Measurements from ENCODE around the gene TCAF1. TPM values are rescaled to one million over a fixed set of nuclear protein-coding genes. Genes with fewer than 3 reads are reported as not detected.

Gene TCAF1
- polyA plus RNA-seq, 4 donors: 8.1 to 60.5 (median 12.9) TPM

DNA sequence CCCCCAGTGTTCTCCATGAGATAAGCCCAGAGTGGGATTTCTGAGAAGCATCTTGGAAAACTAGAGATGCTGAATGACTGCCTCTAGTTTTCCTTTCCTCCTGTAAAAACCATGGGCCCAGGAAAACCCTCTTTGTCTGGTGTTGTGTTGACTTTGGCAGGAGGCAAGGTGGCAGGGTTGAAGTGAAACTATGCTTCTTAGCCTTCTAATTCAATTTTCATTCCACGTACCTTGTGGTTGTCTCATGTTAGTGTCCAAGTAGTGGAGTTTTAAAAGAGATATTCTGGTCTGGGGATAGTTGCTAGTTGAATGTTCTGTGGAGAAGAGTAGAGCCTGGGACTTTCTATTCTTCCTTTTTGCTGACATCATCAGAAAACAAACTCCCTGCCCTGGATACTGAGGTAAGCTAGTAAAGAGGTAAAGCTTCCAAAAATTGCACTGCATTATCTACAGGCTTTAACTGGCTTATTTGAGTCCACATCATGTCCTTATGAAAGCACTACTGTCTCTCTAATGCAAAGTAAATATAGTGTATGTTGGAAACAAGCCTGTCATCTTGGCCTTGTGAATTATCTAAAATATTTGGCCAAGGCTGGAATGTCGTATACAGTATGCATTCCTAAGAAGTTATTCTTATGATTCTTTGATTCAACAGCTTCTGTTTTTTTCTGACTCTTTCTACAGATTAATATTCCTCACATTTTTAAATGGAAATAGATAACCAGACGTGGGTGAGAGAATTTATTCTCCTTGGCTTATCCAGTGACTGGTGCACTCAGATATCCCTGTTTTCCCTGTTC, 32.8 kb upstream of the TCAF1 start, which contains the start of gene OR2F2:
Gene OR2F2, plus strand, starts transcription at position 708 of the 800 bp plus-strand sequence. Its CDS starts 0 bp downstream, at position 708.
- DNase-seq (no peak), FAIRE-seq (no peak)
- Histone ChIP-seq H3K27me3 (ENCODE audit: control insufficient read depth in 3 of 3, insufficient read depth in 3 of 3, low read length in 3 of 3) (no peaks in the 10 kb centered on the region), H3K4me3 (ENCODE audit: low read depth in 1 of 3, low read length in 3 of 3) (no peak within 1 kb of the TSS), H3K9me3 (ENCODE audit: control insufficient read depth in 2 of 2, insufficient read depth in 1 of 2, low read depth in 1 of 2, low read length in 1 of 2) (peaks cover 0 to 10% of the 10 kb centered on the region in 2 donors), H3K27ac (ENCODE audit: low read depth in 1 of 3, low read length in 2 of 3) (no peak within 1 kb of the TSS), H3K4me1 (ENCODE audit: control insufficient read depth in 3 of 3, insufficient read depth in 2 of 3, low read depth in 1 of 3, low read length in 2 of 3) (no peaks in the 10 kb centered on the region), H3K36me3 (ENCODE audit: control insufficient read depth in 3 of 3, insufficient read depth in 2 of 3, low read depth in 1 of 3, low read length in 3 of 3) (no peaks in the 10 kb centered on the region)
- WGBS, 3 donors: 72 to 81% (median 73%) methylated on average over 3 of the region's 3 CpGs

GRCh38 chr7:143931739-143932138, 29.8 kb upstream of the TCAF1 start:
- Histone ChIP-seq H3K4me3 (ENCODE audit: low read depth in 1 of 3, low read length in 3 of 3) (no peak overlapping the region), H3K27me3 (ENCODE audit: control insufficient read depth in 3 of 3, insufficient read depth in 3 of 3, low read length in 3 of 3) (no peaks in the 10 kb centered on the region), H3K36me3 (ENCODE audit: control insufficient read depth in 3 of 3, insufficient read depth in 2 of 3, low read depth in 1 of 3, low read length in 3 of 3) (no peaks in the 10 kb centered on the region), H3K9me3 (ENCODE audit: control insufficient read depth in 2 of 2, insufficient read depth in 1 of 2, low read depth in 1 of 2, low read length in 1 of 2) (peaks cover 0 to 10% of the 10 kb centered on the region in 2 donors), H3K4me1 (ENCODE audit: control insufficient read depth in 3 of 3, insufficient read depth in 2 of 3, low read depth in 1 of 3, low read length in 2 of 3) (no peaks in the 10 kb centered on the region), H3K27ac (ENCODE audit: low read depth in 1 of 3, low read length in 2 of 3) (no peak overlapping the region)
- FAIRE-seq: no peak
- no peak for DNase-seq

DNA sequence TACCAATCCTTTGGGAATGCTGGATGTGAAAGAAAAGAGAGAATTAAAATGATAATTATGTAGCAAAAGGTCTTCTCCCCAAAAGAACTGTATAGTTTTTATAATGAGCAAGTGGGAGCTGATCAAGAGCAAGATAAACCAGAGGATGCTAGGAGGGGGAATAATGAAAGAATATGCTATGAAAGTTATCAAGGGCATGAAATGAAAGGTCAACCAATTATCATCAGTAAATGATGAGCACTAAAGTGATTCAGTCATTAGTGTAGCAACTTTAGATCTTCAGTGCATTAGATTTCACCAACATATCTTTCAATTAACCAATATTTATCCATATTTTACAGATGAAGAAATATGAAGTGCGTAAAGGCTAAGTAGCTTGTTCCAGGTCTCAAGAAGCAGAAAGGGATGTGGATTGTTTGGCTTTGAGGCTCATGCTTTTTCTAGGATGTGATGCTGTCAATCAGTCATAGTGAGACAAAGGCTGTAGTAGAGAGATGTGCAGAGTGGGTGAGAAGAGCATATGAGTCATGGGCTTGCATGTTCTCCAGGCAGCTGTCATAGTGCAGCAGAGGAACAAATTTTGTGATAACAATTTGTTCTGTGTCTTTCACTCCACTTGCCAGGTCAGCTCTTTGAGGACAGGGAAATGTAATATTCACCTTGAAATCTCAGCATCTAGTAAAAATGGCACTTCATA, 27.4 kb upstream of the TCAF1 start:
- no peak overlapping the region for H3K27ac ChIP-seq (ENCODE audit: low read depth in 1 of 3, low read length in 2 of 3)
- DNase-seq (no peak), FAIRE-seq (no peak)
- no peaks in the 10 kb centered on the region for H3K36me3 ChIP-seq (ENCODE audit: control insufficient read depth in 3 of 3, insufficient read depth in 2 of 3, low read depth in 1 of 3, low read length in 3 of 3)
- H3K4me1 ChIP-seq (ENCODE audit: control insufficient read depth in 3 of 3, insufficient read depth in 2 of 3, low read depth in 1 of 3, low read length in 2 of 3): no peaks in the 10 kb centered on the region
- peaks cover 0 to 10% of the 10 kb centered on the region in 2 donors for H3K9me3 ChIP-seq (ENCODE audit: control insufficient read depth in 2 of 2, insufficient read depth in 1 of 2, low read depth in 1 of 2, low read length in 1 of 2)
- 92 to 99% (median 97%) methylated on average over 1 of the region's 1 CpG for WGBS, 3 donors
- H3K27me3 ChIP-seq (ENCODE audit: control insufficient read depth in 3 of 3, insufficient read depth in 3 of 3, low read length in 3 of 3): no peaks in the 10 kb centered on the region
- H3K4me3 ChIP-seq (ENCODE audit: low read depth in 1 of 3, low read length in 3 of 3): no peak overlapping the region

DNA sequence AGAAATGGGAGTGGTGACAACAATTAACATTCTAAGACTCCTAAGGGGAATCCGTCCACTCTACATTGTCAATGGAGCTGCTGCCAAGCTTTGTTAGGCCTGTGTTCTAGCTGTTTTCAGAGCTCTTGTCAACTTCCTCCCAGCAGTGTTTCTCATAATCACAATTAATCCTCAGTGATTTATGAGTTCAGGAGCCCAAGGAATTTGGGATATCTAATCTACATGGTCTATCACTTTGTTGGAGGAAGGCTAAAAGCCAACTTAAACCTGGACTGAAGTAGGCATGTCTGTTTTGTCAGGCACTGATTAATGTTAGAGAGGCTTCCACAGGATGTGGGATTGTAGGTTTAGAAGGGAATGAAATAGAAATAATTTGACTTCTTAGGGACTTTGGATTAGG, 22.9 kb upstream of the TCAF1 start:
- H3K4me1 ChIP-seq (ENCODE audit: control insufficient read depth in 3 of 3, insufficient read depth in 2 of 3, low read depth in 1 of 3, low read length in 2 of 3): no peaks in the 10 kb centered on the region
- DNase-seq: no peak
- H3K9me3 ChIP-seq (ENCODE audit: control insufficient read depth in 2 of 2, insufficient read depth in 1 of 2, low read depth in 1 of 2, low read length in 1 of 2): no peaks in the 10 kb centered on the region
- H3K27ac ChIP-seq (ENCODE audit: low read depth in 1 of 3, low read length in 2 of 3): no peak overlapping the region
- H3K27me3 ChIP-seq (ENCODE audit: control insufficient read depth in 3 of 3, insufficient read depth in 3 of 3, low read length in 3 of 3): no peaks in the 10 kb centered on the region
- no peaks in the 10 kb centered on the region for H3K36me3 ChIP-seq (ENCODE audit: control insufficient read depth in 3 of 3, insufficient read depth in 2 of 3, low read depth in 1 of 3, low read length in 3 of 3)
- FAIRE-seq: no peak
- WGBS, 3 donors: 62 to 85% (median 79%) methylated on average over 1 of the region's 1 CpG
- no peak overlapping the region for H3K4me3 ChIP-seq (ENCODE audit: low read depth in 1 of 3, low read length in 3 of 3)

DNA sequence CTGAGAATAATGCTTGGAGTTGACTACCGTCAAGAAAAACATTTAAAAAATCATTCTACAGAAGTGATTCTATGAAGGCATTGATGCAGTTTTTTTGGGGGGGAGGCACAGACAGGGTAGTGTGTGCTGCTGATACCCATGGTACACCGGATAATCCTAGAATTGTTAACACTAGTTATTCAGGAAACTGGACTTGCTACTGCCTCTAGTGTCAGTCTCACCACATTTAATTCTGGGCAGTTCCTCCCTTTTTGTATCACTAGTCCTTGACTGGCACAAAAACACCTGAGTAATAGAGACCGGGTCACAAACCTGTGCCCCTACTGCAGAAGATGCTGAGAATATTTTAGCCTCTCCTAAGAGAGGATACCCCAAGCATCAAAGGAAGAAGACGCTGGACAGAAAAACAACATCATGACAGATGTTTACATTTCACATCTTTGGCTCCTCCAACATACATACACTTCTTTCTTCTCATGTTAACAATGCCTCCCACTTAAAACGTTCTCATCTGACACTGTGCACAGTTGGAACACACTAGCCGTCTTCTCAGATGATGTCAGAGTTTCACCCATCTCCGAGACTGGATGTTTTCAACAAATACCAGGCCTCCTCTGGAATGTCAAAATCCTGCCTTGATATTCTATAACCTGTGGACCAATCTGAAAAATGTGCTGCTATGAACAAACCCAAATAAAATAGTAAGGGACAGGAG, 13.1 kb upstream of the TCAF1 start:
- Histone ChIP-seq H3K36me3 (ENCODE audit: control insufficient read depth in 3 of 3, insufficient read depth in 2 of 3, low read depth in 1 of 3, low read length in 3 of 3) (no peaks in the 10 kb centered on the region), H3K4me3 (ENCODE audit: low read depth in 1 of 3, low read length in 3 of 3) (no peak overlapping the region), H3K9me3 (ENCODE audit: control insufficient read depth in 2 of 2, insufficient read depth in 1 of 2, low read depth in 1 of 2, low read length in 1 of 2) (no peaks in the 10 kb centered on the region), H3K4me1 (ENCODE audit: control insufficient read depth in 3 of 3, insufficient read depth in 2 of 3, low read depth in 1 of 3, low read length in 2 of 3) (peaks cover 0 to 7% (median 0%) of the 10 kb centered on the region in 3 donors), H3K27me3 (ENCODE audit: control insufficient read depth in 3 of 3, insufficient read depth in 3 of 3, low read length in 3 of 3) (no peaks in the 10 kb centered on the region), H3K27ac (ENCODE audit: low read depth in 1 of 3, low read length in 2 of 3) (no peak overlapping the region)
- 69 to 73% (median 71%) methylated on average over 7 of the region's 7 CpGs for WGBS, 3 donors
- FAIRE-seq (no peak), DNase-seq (no peak)

DNA sequence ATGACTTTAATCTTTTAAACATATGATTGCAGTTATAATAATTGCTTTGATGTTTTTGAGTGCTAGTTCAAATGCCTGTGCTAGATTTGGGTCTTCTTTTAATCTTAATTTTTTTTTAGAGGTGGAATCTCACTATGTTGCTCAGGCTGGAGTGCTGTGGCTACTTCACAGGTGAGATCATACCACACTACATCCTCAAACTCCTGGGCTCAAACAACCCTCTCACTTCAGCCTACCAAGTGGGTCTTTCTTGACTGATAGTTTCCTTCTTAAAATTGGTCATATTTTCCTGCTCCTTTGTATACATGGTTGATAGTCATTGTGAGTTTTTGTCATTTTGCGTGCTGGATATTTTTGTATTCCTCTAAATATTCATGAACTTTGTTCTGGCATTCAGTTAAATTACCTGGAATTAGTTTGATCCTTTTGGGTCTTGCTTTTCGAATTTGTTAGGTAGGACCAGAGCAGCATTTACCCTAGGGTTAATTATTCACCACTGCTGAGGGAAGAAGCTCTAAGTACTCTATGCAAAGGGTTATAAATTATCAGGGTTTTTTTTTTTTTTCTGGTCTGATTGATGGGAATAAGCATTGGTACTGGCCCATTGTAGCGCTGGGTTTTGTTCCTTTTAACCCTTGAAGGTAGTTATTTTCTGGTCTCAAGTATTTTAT, 12.1 kb upstream of the TCAF1 start:
- no peak for FAIRE-seq
- no peaks in the 10 kb centered on the region for H3K27me3 ChIP-seq (ENCODE audit: control insufficient read depth in 3 of 3, insufficient read depth in 3 of 3, low read length in 3 of 3)

DNA sequence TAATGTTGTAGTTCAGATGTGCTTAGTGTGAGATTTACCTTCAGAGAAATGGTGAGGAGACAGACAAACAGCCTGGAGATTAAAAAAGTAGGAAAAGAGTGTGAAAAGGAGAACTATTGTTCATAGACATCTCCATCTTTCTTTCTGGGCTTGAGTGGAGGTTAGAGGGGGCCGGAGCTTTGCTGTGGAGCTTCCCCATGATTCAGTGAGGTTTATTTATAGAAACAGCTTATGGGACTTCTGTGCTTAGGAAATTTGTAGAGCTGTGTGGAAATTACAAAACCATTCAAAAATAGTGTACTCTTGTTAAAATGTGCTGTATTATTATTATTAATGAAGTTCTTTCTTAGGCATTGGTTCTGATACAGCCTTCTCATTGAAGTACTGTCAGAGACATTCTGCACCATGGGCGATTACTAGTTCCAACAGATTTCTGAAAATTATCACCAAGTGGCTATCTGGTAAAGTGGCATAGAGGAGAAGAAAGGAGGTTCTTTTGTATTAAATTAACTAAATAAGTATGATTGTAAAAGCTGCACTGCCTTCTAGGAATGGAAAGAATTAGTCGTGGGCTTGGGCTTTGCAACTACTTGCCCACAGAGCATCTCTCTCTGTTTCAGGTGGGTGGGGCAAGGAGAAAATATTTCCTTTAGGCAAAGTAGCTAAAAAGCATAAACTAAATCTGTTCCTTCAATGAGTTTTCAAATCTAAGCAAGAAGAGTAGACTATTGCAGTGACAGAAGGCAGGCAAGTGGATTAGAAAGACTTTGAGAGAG, 8.7 kb upstream of the TCAF1 start:
- Histone ChIP-seq H3K27me3 (ENCODE audit: control insufficient read depth in 3 of 3, insufficient read depth in 3 of 3, low read length in 3 of 3) (no peaks in the 10 kb centered on the region), H3K9me3 (ENCODE audit: control insufficient read depth in 2 of 2, insufficient read depth in 1 of 2, low read depth in 1 of 2, low read length in 1 of 2) (no peaks in the 10 kb centered on the region), H3K36me3 (ENCODE audit: control insufficient read depth in 3 of 3, insufficient read depth in 2 of 3, low read depth in 1 of 3, low read length in 3 of 3) (no peaks in the 10 kb centered on the region), H3K27ac (ENCODE audit: low read depth in 1 of 3, low read length in 2 of 3) (no peak overlapping the region), H3K4me1 (ENCODE audit: control insufficient read depth in 3 of 3, insufficient read depth in 2 of 3, low read depth in 1 of 3, low read length in 2 of 3) (peaks cover 0 to 15% (median 0%) of the 10 kb centered on the region in 3 donors), H3K4me3 (ENCODE audit: low read depth in 1 of 3, low read length in 3 of 3) (no peak overlapping the region)
- no peak for FAIRE-seq
- no peak for DNase-seq
- 67 to 82% (median 72%) methylated on average over 3 of the region's 3 CpGs for WGBS, 3 donors

More for the DNA sequence above, 12.1 kb upstream of the TCAF1 start:
- WGBS, 3 donors: 23 to 68% (median 34%) methylated on average over 3 of the region's 3 CpGs
- H3K4me1 ChIP-seq (ENCODE audit: control insufficient read depth in 3 of 3, insufficient read depth in 2 of 3, low read depth in 1 of 3, low read length in 2 of 3): peaks cover 0 to 7% (median 0%) of the 10 kb centered on the region in 3 donors
- no peaks in the 10 kb centered on the region for H3K36me3 ChIP-seq (ENCODE audit: control insufficient read depth in 3 of 3, insufficient read depth in 2 of 3, low read depth in 1 of 3, low read length in 3 of 3)
- no peak overlapping the region for H3K27ac ChIP-seq (ENCODE audit: low read depth in 1 of 3, low read length in 2 of 3)
- H3K9me3 ChIP-seq (ENCODE audit: control insufficient read depth in 2 of 2, insufficient read depth in 1 of 2, low read depth in 1 of 2, low read length in 1 of 2): no peaks in the 10 kb centered on the region
- DNase-seq: peak in 1 of 2 donors; percentile 27
- H3K4me3 ChIP-seq (ENCODE audit: low read depth in 1 of 3, low read length in 3 of 3): no peak overlapping the region
